NCI-H2107 treated with DMSO at 0.1 percent for 48 hours (cell line): ENCODE results near the gene FCGR1A.
"Not testable (repeated sequence)": the region's sequence is repeated elsewhere in the genome, so short reads cannot be mapped to it uniquely, and the experiment has no call there.

ENCODE experiments used
- DNase-seq: peaks from one replicate; lab custom pipeline; 2025; ENCODE audit not compliant: unreplicated experiment; lab: John Stamatoyannopoulos, UW

The FCGR1A gene

GRCh38 chr1:149831764-149832315, 49.3 kb downstream of the FCGR1A start:
- not testable (repeated sequence) for DNase-seq

DNA sequence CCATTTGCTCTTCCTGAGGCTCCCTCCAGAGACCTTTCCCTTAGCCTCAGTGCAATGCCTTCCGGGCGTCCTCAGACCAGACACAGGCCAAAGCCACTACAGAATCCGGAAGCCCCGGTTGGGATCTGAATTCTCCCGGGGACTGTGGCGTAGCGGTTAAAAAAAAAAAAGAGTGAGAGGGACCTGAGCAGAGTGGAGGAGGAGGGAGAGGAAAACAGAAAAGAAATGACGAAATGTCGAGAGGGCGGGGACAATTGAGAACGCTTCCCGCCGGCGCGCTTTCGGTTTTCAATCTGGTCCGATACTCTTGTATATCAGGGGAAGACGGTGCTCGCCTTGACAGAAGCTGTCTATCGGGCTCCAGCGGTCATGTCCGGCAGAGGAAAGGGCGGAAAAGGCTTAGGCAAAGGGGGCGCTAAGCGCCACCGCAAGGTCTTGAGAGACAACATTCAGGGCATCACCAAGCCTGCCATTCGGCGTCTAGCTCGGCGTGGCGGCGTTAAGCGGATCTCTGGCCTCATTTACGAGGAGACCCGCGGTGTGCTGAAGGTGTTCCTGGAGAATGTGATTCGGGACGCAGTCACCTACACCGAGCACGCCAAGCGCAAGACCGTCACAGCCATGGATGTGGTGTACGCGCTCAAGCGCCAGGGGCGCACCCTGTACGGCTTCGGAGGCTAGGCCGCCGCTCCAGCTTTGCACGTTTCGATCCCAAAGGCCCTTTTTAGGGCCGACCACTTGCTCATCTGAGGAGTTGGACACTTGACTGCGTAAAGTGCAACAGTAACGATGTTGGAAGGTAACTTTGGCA, 50.0 kb downstream of the FCGR1A start:
- not testable (repeated sequence) for DNase-seq

GRCh38 chr1:149833144-149833543, 50.6 kb downstream of the FCGR1A start:
- not testable (repeated sequence) for DNase-seq

DNA sequence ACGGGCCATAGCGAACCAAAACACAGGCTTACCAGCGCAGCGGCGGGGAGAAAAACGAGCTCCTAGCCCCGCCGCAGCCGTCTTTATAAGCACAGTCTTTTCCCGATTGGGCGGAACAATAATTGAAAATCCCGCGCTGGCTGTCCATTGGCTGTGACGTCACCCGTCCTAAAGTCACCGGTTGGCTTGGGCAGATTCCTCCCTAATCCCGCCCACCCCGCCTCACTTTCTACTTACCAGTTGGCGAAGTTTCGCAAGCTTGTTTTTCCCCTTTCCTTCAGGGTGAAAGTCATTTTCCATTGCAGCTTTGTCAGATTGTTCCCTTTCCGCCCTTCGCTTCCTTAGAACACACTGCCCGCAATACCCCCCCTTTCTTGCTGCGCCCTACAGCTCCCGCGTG, 58.7 kb downstream of the FCGR1A start:
- DNase-seq = not testable (repeated sequence)
